Eye (tissue), 1 donor: ENCODE data around the gene S100A3.

ENCODE experiments used
- DNase-seq: peaks from one replicate; pipeline ENCODE4 v3.0.0-alpha.2; 2015

Gene S100A3

DNA sequence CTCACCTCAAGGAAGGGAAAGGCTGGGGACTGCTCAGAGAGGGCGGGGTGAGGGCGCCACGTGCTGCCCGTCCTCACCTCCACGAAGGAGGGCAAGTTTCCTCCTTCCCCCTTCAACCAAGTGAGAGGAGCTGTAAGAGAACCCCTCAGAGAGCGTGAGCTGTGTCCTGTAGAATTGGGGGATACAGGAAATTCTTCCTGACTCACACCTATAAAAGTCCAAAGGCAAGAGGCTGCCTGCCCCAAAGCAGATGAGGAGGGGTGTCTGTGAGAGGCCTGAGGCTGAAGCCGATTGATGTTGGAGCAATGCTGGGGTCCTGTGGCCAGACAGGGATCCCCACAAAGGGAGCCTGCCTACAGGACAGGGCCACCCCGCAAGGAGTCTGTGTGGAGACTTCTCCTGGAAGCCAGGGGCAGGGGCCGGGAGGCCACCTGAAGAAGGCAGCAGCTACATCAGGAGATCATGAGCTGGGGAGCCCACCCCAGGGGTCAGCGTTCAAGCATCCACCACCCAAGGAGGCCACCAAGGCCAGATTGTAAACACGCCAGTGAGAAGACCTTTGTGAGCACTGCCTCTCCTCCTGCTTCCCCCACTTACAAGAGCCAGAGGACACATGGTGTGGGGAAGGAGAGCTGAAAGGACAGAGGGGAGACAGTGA lies 41.0 kb downstream of the S100A3 start:
- DNase-seq: no peak

DNA sequence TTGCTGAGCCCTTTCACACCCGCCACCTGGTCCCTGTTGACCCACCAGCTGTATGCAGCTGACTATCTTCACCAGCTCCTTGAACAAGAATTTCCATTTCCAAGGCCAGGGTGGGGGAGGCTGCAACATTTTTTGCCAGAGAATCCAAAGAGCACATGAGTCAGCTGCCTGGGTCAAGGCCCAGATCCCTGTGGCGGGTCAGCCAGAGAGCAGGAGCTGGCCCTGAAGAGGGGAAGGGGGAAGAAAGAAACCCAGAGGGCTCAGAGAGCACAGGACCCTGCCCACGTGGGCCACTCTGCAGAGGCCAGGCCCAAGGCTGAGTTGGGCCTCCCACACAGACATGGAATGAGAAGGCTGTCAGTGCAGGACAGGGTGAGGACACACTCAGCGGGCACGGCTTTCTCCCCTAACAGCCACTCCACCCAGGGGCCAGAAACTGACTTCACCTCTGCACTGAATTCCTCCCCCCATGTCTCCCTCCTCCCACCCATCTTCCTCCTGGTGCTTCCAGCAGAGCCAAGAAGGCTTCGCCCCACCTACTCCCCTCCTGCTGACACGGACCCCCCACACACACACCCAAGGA lies 42.1 kb downstream of the S100A3 start:
- DNase-seq: no peak

DNA sequence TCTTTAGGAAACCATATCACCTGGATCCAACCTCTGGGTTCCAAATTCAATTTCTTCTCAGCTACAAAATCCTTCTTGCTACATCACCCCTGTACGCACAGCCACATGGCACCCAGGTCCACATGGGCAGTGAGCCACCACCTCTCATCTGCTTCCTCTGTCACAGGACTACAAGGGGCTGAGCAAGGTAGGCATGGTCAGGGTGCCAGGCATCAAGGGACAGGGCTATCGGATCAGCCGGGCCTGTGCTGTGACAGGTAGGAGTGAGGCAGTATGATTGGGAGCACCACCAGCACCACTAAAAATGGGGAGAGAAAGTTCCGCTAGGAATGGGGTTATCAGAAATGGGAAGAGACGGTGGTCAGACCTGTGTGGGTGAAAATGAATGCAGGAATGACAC lies 42.7 kb downstream of the S100A3 start:
- DNase-seq: no peak

DNA sequence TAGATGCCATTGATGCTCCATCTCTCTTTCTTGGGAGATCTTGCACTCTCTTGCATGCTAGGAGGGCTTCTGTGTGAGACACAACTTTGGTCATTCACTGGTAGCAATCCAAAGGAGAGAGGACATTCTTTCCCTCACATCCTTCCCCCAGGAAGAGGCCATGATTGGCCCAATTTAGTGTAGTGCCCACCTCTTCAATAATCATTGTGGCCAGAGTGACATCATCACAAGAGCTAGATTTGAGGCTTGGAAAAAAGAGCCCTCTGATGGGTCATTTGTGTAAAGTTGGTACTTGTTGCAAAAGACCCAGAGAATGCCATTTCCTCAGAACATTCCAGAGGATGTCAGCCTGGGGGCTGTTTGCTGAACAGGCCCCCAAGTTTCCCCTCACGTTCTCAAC lies 43.5 kb downstream of the S100A3 start:
- no peak for DNase-seq

DNA sequence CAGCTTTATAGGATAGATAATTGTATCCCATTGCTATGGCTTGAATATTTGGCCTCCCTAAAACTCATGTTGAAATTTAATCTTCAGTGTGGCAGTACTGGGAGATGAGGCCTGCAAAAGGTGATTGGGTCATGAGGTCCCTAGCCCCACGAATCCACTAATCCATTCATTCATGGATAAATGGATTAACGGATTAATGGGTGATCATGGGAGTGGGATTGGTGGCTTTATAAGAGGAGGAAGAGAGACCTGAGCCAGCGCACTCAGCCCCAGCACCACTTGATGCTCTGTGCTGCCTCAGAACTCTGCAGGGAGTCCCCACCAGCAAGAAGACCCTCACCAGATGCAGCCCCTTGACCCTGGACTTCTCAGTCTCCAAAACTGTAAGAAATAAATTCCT lies 45.3 kb downstream of the S100A3 start:
- no peak for DNase-seq

DNA sequence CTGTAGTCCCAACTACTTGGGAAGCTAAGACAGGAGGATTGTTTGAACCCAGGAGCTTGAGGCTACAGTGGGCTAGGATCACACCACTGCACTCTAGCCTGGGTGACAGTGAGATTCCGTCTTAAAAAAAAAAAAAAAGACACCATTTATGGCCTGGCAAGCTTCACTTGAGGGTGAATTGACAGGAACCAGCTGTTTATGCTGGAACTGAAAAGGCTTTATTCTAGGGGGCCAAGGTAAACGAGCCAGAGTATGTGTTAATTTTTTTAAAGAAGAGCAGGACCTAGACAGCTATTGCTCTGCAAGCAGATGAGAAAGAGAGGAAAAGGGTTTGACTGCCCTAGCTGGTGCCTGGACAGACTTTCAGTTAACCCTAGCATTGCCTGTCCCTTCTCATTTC lies 50.3 kb downstream of the S100A3 start:
- no peak for DNase-seq
